Smooth muscle cell (in vitro differentiated cells): ENCODE data around the gene TMEM72. TPM values are rescaled to one million over a fixed set of nuclear protein-coding genes. Genes with fewer than 3 reads are reported as not detected.

Source experiments
- DNase-seq: peaks from one replicate; lab custom pipeline; 2025; ENCODE audit not compliant: unreplicated experiment; lab: John Stamatoyannopoulos, UW
- H2AFZ ChIP-seq: fragments of 200-600 bp; sonication (generic); 2 replicates; pipeline ENCODE4 v1.6.0; 2016; ENCODE audit warnings: antibody characterized with exemption, low read depth, mild to moderate bottlenecking
- H3F3A ChIP-seq: fragments of 200-600 bp; sonication (generic); 2 replicates; pipeline ENCODE4 v1.6.0; 2017; ENCODE audit warnings: antibody characterized with exemption, low read depth
- H3K27ac ChIP-seq: fragments of 200-600 bp; sonication (generic); 2 replicates; pipeline ENCODE4 v1.5.1; 2016; ENCODE audit warnings: low read depth, mild to moderate bottlenecking
- H3K27me3 ChIP-seq: fragments of 200-600 bp; sonication (generic); 2 replicates; pipeline ENCODE4 v1.6.1; 2016; ENCODE audit warnings: low read depth, mild to moderate bottlenecking
- H3K36me3 ChIP-seq: fragments of 200-600 bp; sonication (generic); 2 replicates; pipeline ENCODE4 v1.5.1; 2016; ENCODE audit warnings: low read depth
- H3K4me1 ChIP-seq: fragments of 200-600 bp; sonication (generic); 2 replicates; pipeline ENCODE4 v1.5.1; 2016; ENCODE audit warnings: low read depth
- H3K4me2 ChIP-seq: fragments of 200-600 bp; sonication (generic); 2 replicates; pipeline ENCODE4 v1.6.0; 2016; ENCODE audit warnings: mild to moderate bottlenecking
- H3K4me3 ChIP-seq: fragments of 200-600 bp; sonication (generic); 2 replicates; pipeline ENCODE4 v1.5.1; 2016; ENCODE audit warnings: mild to moderate bottlenecking
- H3K79me2 ChIP-seq: fragments of 200-600 bp; sonication (generic); 2 replicates; pipeline ENCODE4 v1.6.0; 2016; ENCODE audit warnings: low read depth, mild to moderate bottlenecking
- H3K9ac ChIP-seq: fragments of 200-600 bp; sonication (generic); 2 replicates; pipeline ENCODE4 v1.6.0; 2016; ENCODE audit warnings: low read depth
- H3K9me3 ChIP-seq: fragments of 200-600 bp; sonication (generic); replicated peaks from 2 replicates; pipeline ENCODE4 v1.5.1; 2016; ENCODE audit warnings: low read depth
- H4K20me1 ChIP-seq: fragments of 200-600 bp; sonication (generic); 2 replicates; pipeline ENCODE4 v1.6.0; 2016; ENCODE audit warnings: low read depth
- WGBS: methylation state at CpG from one replicate; pipeline ENCODE4 v1.1.7; 2016; ENCODE audit warnings: low lambda C conversion rate; 5-methylcytosine and 5-hydroxymethylcytosine counted together
- polyA plus RNA-seq: library from polyadenylated mRNA; unstranded; fragments of >200 nt; fragmentation: Nextera tagmentation; extraction: Ambion mirVana; gene quantifications from 2 replicates; pipeline ENCODE4 v1.2.1, GENCODE V29; 2016
- total RNA-seq: library from RNA; depleted of rRNA; stranded (reverse); fragments of >200 nt; gene quantifications from 2 replicates; pipeline ENCODE4 v1.2.3, GENCODE V29; 2014
- TF ChIP-seq, protein P1 (sequence below): fragments of 200-600 bp; sonication (generic); IDR thresholded peaks from 2 replicates; pipeline ENCODE4 v1.5.1; 2017; ENCODE audit warnings: borderline replicate concordance, mild to moderate bottlenecking, antibody characterized with exemption; ENCODE audit not compliant: insufficient read depth, poor library complexity, severe bottlenecking

Gene TMEM72
- total and polyA plus RNA-seq, 2 experiments from 2014 or later: not detected

DNA sequence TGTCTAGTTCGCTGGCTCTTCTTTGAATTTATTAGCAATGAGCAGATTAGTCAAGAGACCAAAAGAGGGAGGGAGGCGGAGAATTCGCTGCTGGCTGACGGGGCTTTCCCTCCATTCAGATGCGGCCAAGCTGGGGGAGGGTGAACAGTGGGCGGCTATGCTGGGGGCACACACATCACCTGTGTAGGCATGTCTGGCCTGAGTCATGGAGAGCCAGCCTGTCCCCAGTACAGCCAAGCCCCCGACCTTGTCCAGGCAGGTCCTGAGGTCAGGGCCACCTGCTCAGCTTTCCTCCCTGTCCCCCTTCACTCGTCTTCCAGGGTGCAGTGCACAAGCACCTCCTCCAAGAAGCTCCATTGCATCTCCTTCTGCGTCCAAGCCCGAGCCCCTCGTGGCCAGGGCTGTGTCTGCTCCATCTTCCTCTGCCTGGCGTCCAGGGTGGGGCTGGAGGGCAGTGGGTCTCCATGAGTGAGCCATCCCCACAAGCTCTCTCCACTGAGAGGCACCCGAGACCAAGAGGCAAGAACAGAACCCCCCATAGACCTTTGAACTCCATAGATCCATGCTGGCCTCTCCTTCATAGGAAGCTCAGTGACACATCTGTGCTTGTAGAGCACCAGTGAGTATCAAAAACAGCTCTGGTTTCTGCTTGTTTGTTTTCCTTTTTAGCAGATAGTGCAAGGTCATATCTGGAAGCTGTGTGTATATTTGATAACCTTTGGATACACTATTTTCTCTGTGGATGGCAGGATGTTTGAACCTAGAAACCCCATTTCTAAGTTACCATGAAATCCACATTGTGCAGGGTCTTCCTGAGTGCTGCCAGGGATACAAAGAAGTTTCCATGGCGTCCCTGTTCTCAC is 69.4 kb downstream of the TMEM72 start:
- WGBS: 70% methylated on average over 13 of the region's 14 CpGs
- peak overlapping the region; percentile 31 for H2AFZ ChIP-seq
- H3K36me3 ChIP-seq: no peaks in the 10 kb centered on the region
- peak overlapping the region; percentile 67 for H3K4me2 ChIP-seq
- peaks cover 6% of the 10 kb centered on the region for H3F3A ChIP-seq
- peak overlapping the region; percentile 83 for H3K27ac ChIP-seq
- no peaks in the 10 kb centered on the region for H4K20me1 ChIP-seq
- TF ChIP-seq, protein P1, sequence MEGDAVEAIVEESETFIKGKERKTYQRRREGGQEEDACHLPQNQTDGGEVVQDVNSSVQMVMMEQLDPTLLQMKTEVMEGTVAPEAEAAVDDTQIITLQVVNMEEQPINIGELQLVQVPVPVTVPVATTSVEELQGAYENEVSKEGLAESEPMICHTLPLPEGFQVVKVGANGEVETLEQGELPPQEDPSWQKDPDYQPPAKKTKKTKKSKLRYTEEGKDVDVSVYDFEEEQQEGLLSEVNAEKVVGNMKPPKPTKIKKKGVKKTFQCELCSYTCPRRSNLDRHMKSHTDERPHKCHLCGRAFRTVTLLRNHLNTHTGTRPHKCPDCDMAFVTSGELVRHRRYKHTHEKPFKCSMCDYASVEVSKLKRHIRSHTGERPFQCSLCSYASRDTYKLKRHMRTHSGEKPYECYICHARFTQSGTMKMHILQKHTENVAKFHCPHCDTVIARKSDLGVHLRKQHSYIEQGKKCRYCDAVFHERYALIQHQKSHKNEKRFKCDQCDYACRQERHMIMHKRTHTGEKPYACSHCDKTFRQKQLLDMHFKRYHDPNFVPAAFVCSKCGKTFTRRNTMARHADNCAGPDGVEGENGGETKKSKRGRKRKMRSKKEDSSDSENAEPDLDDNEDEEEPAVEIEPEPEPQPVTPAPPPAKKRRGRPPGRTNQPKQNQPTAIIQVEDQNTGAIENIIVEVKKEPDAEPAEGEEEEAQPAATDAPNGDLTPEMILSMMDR: no peak
- DNase-seq: no peak
- H3K79me2 ChIP-seq: no peaks in the 10 kb centered on the region
- H3K9ac ChIP-seq: peak overlapping the region; percentile 33
- no peak overlapping the region for H3K4me3 ChIP-seq
- no peaks in the 10 kb centered on the region for H3K27me3 ChIP-seq
- H3K9me3 ChIP-seq: no peaks in the 10 kb centered on the region
- peaks cover 38% of the 10 kb centered on the region for H3K4me1 ChIP-seq

DNA sequence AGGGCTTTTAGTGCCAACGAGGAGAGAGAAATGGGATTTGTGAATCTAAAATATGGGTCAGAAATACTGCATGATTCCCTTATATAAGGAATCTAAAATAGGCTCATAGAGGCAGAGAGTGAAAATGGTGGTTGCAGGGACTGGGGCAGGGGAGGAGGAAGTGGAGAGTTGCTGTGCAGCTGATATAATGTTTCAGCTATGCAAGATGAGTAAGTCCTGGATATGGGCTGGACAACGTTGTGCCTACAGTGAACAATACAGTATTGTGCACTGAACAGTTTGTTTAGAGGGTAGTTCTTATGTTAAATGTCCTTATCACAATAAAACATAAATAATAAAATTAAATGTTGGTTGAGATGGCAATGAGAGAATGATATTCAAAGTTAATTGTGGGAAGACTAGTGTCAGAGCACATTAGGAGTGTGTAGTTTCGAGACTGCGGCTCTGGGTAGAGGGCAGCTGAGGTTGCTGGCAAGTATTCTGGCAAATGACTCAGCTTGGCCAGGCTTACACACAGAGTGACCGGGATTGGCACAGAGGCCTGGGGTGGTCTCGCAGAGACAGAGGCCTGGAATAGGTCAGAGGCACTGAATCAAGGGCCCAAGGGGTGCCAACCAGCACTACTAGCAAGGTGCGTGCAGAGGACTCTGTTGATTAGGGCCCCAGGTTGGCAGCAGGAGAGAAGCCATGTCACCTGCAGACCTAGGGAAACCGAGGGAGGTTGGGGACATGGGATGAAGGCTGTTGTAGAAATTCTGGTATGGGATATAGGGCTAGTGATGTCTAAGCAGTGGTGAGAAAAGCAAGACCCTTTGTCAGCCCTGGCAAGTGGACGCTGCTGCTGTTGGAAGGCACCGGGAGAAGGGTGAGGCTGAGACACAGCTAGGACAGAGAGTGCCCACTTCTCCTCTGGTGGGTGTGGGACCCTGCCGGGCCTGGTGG is 70.3 kb downstream of the TMEM72 start:
- H3K9me3 ChIP-seq: no peaks in the 10 kb centered on the region
- no peaks in the 10 kb centered on the region for H4K20me1 ChIP-seq
- peak overlapping the region; percentile 31 for H2AFZ ChIP-seq
- peak overlapping the region; percentile 67 for H3K4me2 ChIP-seq
- peak overlapping the region; percentile 76 for H3K9ac ChIP-seq
- peaks cover 5% of the 10 kb centered on the region for H3F3A ChIP-seq
- TF ChIP-seq, protein P1: no peak
- no peaks in the 10 kb centered on the region for H3K27me3 ChIP-seq
- H3K4me3 ChIP-seq: no peak overlapping the region
- H3K36me3 ChIP-seq: no peaks in the 10 kb centered on the region
- H3K79me2 ChIP-seq: no peaks in the 10 kb centered on the region
- no peak for DNase-seq
- H3K4me1 ChIP-seq: peaks cover 36% of the 10 kb centered on the region
- H3K27ac ChIP-seq: peak overlapping the region; percentile 83
- WGBS: 63% methylated on average over 11 of the region's 11 CpGs

DNA sequence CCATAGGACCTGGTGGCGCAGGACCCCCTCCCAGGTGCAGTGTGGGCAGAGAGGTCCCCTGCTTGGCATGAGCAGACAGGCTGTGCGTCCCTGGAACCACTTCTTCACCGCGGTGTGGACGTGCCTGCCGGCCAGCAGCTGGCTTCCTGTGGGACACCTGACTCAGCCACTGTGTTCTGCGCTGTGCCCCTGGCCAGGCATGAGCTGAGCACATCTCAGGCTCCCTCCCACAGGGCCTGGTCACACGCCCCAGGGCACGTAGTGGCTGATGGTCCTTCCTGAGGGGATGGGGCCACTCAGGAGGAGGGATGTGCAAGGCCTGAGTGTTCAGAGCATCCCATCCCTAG is 71.0 kb downstream of the TMEM72 start:
- Histone ChIP-seq H3K4me2 (peak overlapping the region; percentile 67), H2AFZ (no peak overlapping the region), H3K27me3 (no peaks in the 10 kb centered on the region), H3F3A (no peaks in the 10 kb centered on the region), H3K9me3 (no peaks in the 10 kb centered on the region), H3K4me1 (peaks cover 42% of the 10 kb centered on the region), H3K79me2 (no peaks in the 10 kb centered on the region), H3K9ac (peak overlapping the region; percentile 76), H4K20me1 (no peaks in the 10 kb centered on the region), H3K4me3 (no peak overlapping the region), H3K27ac (peak overlapping the region; percentile 83), H3K36me3 (no peaks in the 10 kb centered on the region)
- WGBS: 92% methylated on average over 9 of the region's 9 CpGs
- DNase-seq: no peak
- TF ChIP-seq, protein P1: no peak
